Inferior parietal cortex (tissue), 1 donor: Measurements from ENCODE around the gene MKNK2.
"Not testable (repeated sequence)": the region's sequence is repeated elsewhere in the genome, so short reads cannot be mapped to it uniquely, and the experiment has no call there.

Experiments
- DNase-seq: peaks from one replicate; pipeline ENCODE4 v3.0.0-alpha.2; 2016; ENCODE audit errors: extremely low spot score

The MKNK2 gene

DNA sequence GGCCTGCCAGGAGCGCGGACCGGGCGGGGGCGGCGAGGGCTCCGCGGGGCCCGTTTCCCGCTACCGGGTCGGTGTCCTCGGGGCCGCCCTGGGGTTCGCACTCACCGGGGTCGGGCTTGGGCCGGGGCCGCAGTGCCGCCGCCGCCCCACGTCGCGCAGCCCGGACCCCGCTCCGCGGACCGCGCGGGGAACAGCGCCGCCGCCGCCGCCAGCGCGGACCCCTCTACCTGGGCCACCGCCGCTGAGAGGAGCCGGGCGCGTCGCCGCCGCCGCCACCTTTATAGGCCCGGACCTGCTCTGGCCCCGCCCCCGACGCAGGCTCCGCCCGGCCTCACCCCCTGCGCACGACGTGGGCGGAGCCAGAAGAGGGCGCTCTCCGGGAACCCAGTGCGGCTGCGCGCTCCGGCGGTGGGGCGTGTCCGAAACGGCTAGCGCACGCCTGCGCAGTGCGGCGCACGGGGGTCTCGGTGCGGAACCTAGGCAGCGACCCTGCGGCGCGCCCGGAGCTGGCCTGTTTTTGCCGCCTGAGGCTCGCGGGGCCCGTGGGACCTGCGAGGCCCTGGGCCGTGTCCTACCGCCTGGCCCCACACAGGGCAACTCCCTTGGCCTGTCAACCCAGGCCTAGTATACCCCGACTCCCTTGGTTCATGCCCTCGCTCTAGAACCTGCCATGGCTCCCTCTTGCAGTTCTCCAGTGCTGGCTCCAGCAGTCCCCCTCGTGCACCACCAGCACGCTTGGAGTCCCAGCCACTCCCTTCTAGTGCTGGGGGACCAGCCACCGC is at the start of gene MKNK2:
Gene MKNK2 (minus strand): TSS at position 254 of the 782 bp plus-strand sequence. CDS start 393 bp downstream, outside the sequence.
- peak; percentile 94 for DNase-seq

DNA sequence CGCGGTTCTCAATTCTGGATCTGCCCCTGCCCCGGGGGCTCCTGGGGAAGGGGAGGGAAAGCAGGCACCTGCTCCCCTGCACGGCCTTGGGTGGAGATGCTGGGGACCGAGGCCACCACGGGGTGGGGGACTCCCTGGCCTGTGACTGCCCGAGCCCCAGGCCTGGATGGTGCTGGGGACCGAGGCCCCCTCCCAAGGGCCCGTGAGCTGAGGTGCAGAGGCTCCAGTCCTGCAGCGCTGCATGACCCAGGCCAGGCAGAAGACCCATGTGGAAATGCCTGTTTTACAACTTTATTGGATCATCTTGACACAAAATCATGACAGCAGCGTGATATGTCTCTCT is 49.6 kb upstream of the MKNK2 start:
- no peak for DNase-seq

DNA sequence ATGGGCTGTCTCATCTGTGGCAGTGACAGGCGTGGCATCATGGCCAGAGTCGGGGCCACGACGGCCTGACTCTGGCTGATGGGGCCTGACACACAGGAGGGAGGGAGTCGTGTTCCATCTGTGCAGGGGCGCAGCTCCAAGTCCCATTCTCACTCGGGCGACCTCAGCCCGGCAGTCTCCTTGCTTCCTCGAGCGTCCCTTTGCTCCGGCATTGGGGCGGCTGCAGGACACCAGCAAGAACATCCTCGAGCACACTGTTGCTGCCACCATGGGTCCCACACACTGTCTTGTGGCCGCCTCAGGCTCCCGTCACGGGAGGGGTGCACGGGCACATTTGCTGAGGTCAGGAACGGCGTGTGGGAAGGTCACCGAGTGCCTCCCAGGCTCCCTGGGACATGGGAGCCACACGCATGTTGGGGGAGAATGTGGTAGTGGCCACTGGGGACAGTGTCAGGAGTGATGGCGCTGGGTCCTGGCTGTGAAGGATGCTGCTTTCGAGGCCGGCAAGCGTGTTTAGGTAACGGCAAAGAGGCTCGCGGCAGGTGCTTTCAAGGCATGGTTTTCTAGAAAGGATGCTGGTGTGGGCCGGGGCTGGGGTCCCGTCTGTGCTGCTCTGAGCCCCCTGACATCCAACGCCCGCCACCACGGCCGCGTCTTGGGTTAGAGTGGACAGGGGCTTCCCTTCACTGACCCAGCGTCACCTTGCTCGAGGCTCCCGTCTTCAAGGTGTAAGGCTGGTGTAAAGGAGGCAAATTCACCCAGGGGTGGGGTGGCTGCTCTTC is 49.1 kb upstream of the MKNK2 start:
- DNase-seq: no peak

DNA sequence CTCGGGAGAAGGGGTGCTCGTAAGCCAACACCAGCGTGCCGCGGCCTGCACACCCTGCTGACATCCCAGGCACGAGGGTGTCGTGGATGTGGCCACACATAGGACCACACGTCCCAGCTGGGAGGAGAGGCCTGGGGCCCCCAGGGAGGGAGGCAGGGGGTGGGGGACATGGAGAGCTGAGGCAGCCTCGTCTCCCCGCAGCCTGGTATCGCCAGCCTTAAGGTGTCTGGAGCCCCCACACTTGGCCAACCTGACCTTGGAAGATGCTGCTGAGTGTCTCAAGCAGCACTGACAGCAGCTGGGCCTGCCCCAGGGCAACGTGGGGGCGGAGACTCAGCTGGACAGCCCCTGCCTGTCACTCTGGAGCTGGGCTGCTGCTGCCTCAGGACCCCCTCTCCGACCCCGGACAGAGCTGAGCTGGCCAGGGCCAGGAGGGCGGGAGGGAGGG is 48.0 kb upstream of the MKNK2 start:
- no peak for DNase-seq

DNA sequence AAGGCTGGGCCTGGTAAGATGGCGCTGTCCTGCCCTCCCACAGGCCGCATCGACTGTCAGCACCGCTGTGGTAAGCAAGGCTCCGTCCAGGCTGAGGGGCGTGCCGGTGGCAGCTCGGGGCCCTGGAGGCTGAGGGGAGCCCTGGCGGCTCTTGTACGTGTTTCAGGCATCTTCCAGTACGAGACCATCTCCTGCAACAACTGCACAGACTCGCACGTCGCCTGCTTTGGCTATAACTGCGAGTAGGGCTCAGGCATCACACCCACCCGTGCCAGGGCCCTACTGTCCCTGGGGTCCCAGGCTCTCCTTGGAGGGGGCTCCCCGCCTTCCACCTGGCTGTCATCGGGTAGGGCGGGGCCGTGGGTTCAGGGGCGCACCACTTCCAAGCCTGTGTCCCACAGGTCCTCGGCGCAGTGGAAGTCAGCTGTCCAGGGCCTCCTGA is 46.9 kb upstream of the MKNK2 start:
- no peak for DNase-seq

DNA sequence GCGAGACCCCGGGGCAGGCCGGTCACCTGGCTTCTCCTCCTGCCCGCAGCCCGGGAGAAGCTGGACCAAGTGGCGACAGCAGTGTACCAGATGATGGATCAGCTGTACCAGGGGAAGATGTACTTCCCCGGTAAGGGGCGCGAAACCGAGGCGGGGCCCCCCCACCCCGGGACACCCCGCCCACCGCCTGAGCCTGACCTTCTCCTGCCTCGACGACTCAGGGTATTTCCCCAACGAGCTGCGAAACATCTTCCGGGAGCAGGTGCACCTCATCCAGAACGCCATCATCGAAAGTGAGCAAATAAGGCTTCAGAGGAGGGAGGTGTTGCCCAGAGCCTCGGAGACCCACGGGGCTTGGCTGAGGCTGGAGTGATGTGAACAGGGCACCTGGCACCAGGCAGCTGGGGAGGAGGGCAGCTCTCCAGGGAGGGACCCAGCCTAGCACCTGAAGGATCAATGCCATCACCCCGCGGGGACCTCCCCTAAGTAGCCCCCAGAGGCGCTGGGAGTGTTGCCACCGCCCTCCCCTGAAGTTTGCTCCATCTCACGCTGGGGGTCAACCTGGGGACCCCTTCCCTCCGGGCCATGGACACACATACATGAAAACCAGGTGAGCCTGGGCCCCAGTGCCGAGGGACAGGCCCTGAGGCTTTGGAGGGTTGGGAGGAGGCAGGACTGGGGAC is 46.3 kb upstream of the MKNK2 start:
- DNase-seq: no peak

DNA sequence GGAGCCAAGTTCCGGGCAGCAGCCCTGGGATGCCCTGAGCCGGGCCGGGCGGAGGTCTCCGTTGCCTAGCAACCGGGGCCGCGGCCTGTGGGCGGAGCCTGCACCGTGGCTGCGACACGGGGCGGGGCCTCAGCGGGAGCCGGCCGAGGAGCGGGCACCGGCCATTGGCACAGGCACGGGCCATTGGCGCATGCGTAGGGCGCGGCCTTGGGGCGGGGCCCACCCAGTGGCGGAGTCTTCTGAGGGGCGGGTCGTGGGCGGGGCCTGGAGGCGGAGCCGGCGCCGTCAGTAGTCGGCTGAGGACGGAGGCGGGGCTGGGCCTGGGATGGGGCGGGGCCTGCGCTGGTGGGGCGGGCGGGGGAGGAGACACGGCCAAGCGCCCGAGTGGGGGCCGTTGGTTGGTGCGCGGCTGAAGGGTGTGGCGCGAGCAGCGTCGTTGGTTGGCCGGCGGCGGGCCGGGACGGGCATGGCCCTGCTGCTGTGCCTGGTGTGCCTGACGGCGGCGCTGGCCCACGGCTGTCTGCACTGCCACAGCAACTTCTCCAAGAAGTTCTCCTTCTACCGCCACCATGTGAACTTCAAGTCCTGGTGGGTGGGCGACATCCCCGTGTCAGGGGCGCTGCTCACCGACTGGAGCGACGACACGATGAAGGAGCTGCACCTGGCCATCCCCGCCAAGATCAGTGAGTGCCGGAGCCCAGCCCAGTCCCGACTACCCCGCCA is 45.6 kb upstream of the MKNK2 start, which contains the start of gene IZUMO4:
Gene IZUMO4 (plus strand): TSS at position 436 of the 723 bp plus-strand sequence. CDS start 31 bp downstream, at position 467.
- peak; percentile 97 for DNase-seq

DNA sequence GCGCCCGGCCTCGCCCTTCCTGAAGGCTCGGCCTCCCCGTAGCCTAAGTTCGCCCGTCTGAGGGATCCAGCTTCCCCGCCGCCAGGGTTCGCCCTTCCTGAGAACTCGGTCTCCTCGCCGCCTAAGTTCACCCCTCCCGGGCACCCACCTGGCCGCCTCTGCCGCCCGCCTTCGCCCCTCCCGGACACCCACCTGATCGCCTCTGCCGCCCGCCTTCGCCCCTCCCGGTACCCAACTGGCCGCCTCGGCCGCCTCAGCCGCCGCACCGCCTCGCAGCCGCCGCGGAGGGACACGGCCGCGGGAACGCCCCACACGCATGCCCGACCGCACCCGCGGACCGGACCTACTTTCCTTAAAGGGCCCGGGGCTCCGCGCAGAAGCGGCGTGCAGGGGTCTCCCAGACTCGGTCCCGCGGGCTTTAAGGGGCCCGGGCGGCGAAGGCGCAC is 45.0 kb upstream of the MKNK2 start, which contains the start of gene MOB3A:
Gene MOB3A (minus strand): TSS at position 293 of the 446 bp plus-strand sequence. CDS start 17,766 bp downstream, outside the sequence.
- no peak for DNase-seq

DNA sequence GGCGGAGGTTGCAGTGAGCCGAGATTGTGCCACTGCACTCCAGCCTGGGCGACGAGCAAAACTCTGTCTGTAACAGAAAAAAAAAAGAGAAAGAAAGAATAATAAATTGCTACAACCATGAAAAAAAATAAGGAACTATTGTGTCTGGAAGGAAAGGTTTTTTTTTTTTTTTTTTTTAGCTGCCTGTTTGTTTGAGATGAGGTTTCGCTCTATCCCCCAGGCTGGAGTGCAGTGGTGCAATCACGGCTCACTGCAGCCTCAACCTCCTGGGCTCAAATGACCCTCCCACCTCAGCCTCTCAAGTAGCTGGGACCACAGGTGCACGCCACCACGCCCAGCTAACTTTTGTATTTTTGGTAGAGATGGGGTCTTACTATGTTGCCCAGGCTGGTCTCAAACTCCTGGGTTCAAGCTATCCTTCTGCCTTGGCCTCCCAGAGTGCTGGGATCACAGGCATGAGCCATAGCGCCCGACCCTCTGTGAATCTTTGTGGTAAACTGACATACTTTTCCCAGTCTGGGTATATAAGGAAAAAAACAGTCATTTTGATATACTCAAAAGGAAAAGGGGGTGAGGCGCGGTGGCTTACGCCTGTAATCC is 41.0 kb upstream of the MKNK2 start:
- DNase-seq: not testable (repeated sequence)

DNA sequence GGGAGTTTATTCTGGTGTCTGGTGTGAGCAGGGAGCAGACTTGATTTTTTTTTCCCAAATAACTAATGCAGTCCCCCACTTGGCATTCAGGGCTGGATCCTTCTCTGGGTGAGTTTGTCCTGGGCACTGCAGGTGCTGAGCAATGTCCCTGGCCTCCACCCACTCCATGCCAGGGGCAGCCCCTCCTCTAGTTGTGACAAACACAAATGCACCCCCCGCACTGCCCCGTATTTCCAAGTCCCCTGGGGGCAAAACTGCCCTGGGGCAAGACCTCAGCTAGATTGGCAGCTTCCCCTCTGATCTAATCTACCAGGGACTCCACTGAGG is 38.6 kb upstream of the MKNK2 start:
- no peak for DNase-seq

DNA sequence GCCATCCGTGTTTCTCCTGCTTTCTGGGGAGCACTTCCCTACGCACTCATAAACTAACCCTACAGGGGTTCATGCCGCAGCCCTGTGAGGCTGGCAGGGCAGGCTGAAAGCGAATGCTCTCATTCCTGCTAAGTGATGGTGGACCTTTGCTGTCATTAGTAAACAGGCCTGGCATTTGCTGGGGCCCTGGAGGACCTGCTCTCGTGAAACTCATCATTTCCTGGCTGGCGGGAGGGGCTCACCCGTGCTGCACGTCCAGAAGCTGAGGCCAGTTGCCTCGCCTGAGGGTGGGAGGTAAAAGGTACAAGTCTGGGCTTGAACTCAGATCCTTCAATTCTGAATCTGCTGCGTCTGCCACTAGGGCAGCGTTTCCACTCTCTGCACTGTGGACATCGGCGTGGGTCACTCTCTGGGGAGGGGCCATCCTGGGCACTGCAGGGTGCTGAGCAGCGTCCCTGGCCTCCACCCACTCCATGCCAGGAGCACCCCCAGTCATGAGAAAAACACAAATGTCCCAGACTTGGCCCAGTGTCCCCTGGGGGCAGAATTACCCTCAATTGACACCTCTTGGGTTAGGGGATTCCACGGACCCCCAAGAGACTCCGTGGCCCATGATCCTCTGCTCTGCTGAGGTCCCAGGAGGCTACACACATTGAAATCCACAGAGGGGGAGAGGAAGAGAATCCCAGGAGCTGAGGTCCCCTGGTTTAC is 38.1 kb upstream of the MKNK2 start:
- no peak for DNase-seq

DNA sequence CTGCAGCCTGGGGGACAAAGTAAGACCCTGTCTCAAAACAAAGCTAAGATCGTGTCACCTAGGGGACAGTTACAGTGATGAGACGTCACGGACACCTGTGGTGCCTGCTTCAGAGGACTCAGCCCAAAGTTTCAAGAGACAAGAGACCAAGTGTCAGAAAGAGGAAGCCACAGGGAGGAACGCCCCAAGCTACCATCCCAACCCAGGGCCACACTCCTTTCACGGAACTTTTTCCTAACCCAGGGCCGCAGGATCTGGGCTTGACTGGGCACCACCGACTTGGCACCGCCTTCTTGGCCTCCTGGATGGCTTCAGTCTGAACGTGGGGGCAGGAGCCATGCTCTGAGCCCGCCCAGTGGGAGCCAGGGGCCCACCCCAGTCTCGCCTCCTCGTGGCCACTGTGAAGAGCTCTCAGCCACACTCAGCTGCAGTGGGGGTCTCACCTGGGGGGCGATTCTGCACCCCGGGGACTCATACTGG is 36.6 kb upstream of the MKNK2 start:
- DNase-seq: no peak

DNA sequence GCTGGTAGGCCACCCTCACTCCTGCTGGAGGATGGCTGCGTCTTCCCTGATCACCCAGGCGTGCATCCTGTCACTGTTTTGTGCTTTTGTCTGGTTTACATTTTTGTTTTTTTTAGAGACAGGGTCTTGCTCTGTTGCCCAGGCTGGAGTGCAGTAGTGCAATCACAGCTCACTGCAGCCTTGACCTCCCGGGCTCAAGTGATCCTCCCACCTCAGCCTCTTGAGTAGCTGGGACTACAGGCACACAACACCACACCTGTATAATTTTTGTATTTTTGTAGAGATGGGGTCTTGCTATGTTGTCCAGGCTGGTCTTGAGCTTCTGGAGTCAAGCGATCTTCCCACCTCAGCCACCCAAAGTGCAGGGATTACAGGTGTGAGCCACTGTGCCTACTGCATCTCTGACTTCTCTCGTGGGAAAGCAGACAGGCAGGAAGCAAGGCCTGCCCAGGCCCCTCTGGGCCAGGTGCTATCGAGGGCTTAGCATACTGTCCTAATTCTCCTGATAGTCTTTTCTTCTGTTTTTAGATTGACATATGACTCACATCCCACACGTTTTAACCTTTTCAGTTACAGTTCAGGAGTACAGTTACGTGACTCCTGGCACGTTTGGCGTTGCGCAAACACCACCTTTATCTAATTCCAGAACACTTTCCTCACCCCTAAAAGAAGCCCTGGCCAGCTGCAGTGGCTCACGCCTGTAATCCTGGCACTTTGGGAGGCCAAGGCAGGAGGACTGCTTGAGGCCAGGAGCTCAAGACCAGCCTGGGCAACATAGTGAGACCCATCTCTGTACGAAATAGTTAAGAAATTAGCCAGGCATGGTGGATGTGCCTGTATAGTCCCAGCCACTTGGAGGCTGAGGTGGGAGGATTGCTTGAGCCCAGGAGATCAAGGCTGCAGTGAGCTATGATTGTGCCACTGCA is 35.9 kb upstream of the MKNK2 start:
- not testable (repeated sequence) for DNase-seq

DNA sequence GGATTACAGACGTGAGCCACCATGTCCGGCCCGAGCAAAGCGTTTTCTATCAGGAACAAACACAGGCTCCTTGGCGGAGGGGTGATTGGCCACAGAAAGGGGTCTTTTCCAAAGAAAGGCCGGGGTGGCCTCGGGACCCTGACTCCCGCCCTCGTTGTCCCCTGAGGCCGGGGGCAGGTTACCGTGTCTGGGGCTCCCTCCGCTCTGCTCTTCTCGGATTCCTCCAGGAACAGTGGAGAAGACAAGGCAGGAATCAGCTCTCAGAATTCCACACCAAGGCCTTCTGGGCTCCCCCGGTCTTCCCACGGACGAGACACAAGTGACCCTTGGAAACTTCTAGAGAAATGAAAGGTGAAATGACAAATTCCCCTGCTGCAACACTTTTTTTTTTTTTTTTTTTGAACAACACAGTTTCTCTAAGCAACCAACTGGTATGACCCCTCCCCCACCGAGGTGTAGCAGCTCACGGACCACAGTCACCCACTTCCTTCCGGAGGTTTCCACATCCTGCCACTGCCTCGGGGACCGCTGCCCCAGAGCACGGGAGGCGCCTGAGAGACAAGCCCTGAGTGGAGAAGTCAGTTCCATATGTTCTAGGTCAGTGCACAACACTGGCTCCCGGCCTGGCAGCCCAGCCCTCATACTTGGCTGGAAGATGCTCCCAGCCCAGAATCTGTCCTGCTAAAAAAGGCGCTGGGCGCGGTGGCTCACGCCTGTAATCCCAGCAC is 34.1 kb upstream of the MKNK2 start:
- no peak for DNase-seq

DNA sequence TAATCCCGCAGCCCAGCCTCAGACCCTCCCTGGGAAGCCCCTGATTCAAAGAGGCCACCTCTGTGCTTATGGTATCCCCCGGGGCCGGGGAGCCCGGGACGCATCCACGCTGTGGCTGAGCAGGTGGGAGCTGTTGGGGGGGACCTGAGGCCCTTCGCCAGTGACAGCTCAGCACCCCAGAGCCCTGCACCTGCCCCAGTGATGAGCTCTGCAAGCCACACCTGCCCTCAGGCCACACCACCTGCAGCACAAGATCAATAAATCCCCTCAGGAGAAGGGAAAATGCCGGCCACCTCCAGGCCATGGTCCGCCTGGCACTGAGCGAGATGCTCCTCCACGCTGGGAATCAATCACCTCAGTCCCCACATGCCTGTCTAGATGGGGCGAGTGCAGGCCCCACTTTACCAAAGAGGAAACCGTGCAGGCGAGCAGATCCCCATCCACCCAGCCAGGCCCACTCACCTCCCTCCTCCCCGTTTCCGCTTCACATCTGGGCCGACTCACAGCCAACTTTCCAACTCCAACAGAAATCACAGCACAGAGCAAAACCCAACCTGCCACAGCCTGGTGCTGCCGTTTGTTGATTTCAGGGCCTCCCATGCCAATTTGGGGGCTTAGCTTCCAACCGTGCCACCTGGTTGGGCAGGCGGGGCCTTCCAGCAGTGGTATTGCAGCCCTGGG is 32.3 kb upstream of the MKNK2 start:
- DNase-seq: no peak

DNA sequence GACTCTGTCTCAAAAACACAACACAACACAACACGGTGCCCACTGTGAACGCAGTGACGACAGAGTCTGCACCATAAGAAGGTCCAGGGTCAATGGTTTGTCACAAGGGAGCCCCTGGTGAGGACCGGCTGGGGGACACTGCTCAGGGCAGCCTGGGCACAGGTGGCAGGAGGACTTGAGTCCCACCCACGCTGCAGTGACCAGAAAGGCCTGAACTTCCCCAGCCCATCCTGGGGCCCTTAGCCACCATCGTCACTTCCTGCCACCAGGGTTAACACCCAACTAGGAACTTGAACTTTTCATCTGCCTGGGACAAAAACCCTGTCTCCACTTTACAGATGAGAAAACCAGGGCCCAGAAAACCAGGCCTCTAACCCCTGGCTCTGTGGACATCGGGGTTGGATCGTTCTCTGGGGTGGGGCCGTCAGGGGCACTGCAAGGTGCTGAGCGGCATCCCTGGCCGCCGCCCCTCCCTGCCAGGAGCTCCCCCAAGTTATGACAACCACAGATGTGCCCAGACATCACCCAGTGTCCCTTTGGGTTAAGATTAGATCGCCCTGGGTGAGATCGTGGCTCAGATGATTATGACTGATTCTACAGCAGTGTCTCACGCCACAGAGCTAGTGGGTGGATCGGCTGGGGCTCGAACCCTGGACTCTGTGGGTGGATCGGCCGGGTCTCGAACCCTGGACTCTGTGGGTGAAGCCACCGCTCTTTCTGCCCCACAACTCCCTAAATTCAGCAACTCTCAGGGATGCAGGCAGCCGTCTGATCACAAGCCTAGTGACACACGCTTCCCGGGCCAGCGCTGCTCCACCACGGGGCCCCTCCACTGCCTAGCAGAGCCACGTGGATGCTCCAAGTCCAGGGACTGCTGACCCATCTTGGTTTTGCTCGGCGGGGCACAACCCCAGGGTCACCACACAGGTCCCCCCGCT is 31.1 kb upstream of the MKNK2 start:
- no peak for DNase-seq
